Large intestine (tissue), 3 donors: Measurements from ENCODE around the gene ARL15. TPM values are rescaled to one million over a fixed set of nuclear protein-coding genes. Genes with fewer than 3 reads are reported as not detected.

Source experiments
- DNase-seq, 2 donors: peaks; one replicate each; pipeline versions ENCODE4 v3.0.0 to v3.0.0-alpha.2; 2013
- H3K27ac ChIP-seq: one replicate; pipeline ENCODE4 v1.5.1; 2013; ENCODE audit warnings: low read length
- H3K27me3 ChIP-seq: 2 replicates; pipeline ENCODE4 v1.6.1; 2013; ENCODE audit warnings: low read length; ENCODE audit not compliant: control insufficient read depth, insufficient read depth
- H3K36me3 ChIP-seq: 2 replicates; pipeline ENCODE4 v1.6.1; 2013; ENCODE audit warnings: low read length; ENCODE audit not compliant: control insufficient read depth, insufficient read depth
- H3K4me1 ChIP-seq: one replicate; pipeline ENCODE4 v1.6.1; 2013; ENCODE audit warnings: low read length; ENCODE audit not compliant: control insufficient read depth, insufficient read depth
- H3K4me3 ChIP-seq: one replicate; pipeline ENCODE4 v1.5.1; 2013; ENCODE audit warnings: low read length
- H3K9me3 ChIP-seq: one replicate; pipeline ENCODE4 v1.6.1; 2013; ENCODE audit warnings: mild to moderate bottlenecking, low read depth, low read length, moderate library complexity; ENCODE audit not compliant: control insufficient read depth
- WGBS: methylation state at CpG from one replicate; pipeline ENCODE4 v1.1.5; 2013; ENCODE audit warnings: low lambda C conversion rate; ENCODE audit not compliant: insufficient coverage; 5-methylcytosine and 5-hydroxymethylcytosine counted together
- polyA plus RNA-seq: library from polyadenylated mRNA; unstranded; fragments of 120-200 nt; gene quantifications from one replicate; pipeline ENCODE4 v1.2.1, GENCODE V29; 2013

Gene ARL15
- polyA plus RNA-seq, 1 donor, result 41.5 TPM

DNA sequence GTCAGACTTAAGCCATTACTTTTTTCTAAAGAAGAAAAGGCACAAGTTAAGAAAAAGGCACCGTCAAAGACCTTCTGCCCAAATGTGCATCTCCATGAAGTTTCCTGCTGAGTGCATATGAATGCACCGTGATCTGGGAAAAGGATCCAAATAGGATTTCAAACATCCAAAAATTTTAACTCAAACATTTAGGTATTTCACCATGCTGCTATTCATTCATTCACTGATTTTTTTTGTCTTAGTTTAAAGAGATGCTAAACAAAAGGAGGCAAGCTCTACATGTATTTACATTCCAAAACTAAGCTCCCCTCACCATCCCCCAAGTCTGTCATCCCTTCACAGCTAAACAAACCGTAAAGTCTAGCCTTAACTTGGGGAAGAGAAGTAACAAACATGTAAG is 291.9 kb downstream of the ARL15 start:
- Histone ChIP-seq H3K4me1 (peaks cover 7% of the 10 kb centered on the region), H3K27ac (no peak overlapping the region), H3K27me3 (no peaks in the 10 kb centered on the region), H3K9me3 (peaks cover 3% of the 10 kb centered on the region), H3K4me3 (no peak overlapping the region), H3K36me3 (no peaks in the 10 kb centered on the region)
- no peak for DNase-seq
- WGBS, result no CpG with 5 or more reads among the region's 3 CpGs

DNA sequence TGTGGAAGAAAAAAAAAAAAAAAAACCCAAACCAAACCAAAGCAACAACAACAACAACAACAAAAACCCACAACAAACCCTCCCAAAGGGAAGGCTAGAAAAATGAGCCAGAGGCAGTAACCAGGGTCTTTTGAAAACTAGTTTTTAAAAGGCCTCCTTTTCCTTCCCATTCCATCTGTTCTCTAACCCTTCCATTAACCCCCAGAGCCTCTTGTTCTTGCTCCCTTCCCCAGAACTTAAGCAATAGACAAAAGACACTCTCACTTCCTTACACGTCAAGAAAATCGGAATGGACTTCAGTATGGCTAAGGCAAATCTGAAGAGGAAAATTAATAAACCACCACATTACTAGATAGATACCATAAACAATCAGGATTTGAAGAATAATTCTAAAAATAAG is 292.8 kb downstream of the ARL15 start:
- Histone ChIP-seq H3K9me3 (peaks cover 3% of the 10 kb centered on the region), H3K27me3 (no peaks in the 10 kb centered on the region), H3K27ac (no peak overlapping the region), H3K4me3 (no peak overlapping the region), H3K4me1 (peaks cover 3% of the 10 kb centered on the region), H3K36me3 (no peaks in the 10 kb centered on the region)
- DNase-seq, result no peak
- 87% methylated on average over 2 of the region's 2 CpGs for WGBS

GRCh38 chr5:54013556-54014194 is 296.7 kb downstream of the ARL15 start:
- no peak for DNase-seq
- H3K27me3 ChIP-seq, result no peaks in the 10 kb centered on the region

DNA sequence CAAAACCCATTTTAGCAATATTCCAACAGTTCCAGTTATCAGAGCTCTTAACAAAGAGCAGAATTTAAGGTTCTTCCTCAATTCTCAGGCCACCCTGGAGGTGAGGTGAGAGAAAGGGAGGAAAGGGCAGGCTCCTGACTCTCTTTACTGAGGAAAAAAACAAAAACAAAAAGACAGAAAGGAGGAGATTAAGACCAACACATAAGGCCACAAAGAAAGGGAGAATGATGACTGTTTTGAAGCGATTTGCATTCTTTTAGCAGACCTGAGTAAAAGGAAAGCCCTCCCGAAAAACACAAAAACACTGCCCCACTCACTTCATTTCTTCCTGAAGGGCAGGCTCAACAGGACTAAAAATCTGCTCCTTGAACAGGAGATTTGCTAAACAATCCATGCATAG is 300.5 kb downstream of the ARL15 start:
- H3K36me3 ChIP-seq, result no peaks in the 10 kb centered on the region
- no peaks in the 10 kb centered on the region for H3K4me1 ChIP-seq
- 75% methylated on average over 2 of the region's 2 CpGs for WGBS
- H3K9me3 ChIP-seq, result peaks cover 3% of the 10 kb centered on the region
- no peaks in the 10 kb centered on the region for H3K27me3 ChIP-seq
- no peak overlapping the region for H3K27ac ChIP-seq
- no peak for DNase-seq
- no peak overlapping the region for H3K4me3 ChIP-seq

More at GRCh38 chr5:54013556-54014194, 296.7 kb downstream of the ARL15 start:
- Histone ChIP-seq H3K36me3 (no peaks in the 10 kb centered on the region), H3K27ac (no peak overlapping the region), H3K4me1 (no peaks in the 10 kb centered on the region), H3K9me3 (peaks cover 3% of the 10 kb centered on the region), H3K4me3 (no peak overlapping the region)

DNA sequence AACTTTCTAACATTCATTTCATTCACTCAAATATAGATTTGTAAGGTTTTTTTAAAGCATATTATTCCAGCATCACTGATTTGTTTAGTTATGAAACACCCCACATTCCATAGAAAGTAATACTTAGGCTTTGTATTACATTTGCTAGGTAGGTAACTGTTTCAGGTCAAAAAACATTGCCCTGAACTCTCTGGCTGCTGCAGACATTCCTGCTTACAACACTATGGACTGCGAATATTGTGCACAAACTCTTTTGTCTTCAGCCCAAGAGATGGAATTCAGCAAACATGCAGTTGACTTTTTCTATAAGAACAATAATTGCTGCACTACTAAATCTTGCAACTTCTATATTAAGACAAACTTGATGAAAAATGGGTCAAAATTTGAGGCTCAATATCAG is 301.0 kb downstream of the ARL15 start:
- Histone ChIP-seq H3K36me3 (no peaks in the 10 kb centered on the region), H3K27me3 (no peaks in the 10 kb centered on the region), H3K9me3 (peaks cover 2% of the 10 kb centered on the region), H3K4me1 (no peaks in the 10 kb centered on the region), H3K27ac (no peak overlapping the region), H3K4me3 (no peak overlapping the region)
- DNase-seq, result no peak
- 0% methylated on average over 1 of the region's 1 CpG for WGBS

DNA sequence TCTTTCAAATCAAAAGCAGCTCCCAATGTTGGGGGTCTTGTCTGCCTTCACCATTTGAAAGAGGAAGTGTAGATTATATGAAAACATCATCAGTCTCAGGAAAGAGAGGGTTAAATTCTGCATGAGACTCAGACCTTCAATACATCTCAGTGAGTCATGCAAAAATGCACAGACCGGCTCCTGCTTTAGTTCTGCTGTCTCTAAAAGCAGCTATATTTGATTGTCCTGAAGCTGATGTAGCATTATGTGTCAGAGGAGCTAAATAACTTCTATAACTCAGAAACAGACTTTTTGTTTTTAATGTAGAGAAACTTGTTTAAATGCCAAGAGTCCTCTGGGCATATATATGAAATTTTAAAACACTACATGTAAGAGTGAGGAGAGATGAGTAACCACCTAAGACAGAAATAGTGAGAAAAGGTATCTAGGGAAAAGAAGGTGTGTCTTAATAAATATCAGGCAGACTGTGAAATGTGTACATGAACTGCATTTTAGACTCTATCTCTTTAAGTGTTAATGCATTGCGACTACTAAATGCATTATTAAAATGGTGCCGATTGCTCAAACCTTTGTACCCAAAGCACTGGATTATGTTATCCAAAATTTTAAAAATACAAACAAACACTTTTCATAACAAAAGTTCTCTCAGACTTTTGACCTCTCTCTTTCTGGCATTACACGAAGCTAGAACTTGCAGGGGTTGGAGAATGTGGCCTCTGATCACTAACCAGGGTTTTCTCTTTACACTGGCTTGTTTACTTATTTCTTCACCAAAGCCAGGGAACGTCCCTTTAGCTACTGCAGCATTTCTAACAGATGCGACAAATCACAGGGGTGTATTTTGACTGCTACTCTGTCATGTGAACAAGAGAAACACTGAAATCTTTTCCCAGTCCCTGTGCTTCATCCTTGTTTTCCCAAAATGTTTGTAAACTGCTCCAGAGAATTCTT is 302.3 kb downstream of the ARL15 start:
- WGBS, result 32% methylated on average over 3 of the region's 6 CpGs
- H3K27me3 ChIP-seq, result no peaks in the 10 kb centered on the region
- H3K27ac ChIP-seq, result no peak overlapping the region
- H3K9me3 ChIP-seq, result no peaks in the 10 kb centered on the region
- H3K4me1 ChIP-seq, result no peaks in the 10 kb centered on the region
- no peak overlapping the region for H3K4me3 ChIP-seq
- no peaks in the 10 kb centered on the region for H3K36me3 ChIP-seq
- DNase-seq, result peak in 1 of 2 donors; percentile 19

DNA sequence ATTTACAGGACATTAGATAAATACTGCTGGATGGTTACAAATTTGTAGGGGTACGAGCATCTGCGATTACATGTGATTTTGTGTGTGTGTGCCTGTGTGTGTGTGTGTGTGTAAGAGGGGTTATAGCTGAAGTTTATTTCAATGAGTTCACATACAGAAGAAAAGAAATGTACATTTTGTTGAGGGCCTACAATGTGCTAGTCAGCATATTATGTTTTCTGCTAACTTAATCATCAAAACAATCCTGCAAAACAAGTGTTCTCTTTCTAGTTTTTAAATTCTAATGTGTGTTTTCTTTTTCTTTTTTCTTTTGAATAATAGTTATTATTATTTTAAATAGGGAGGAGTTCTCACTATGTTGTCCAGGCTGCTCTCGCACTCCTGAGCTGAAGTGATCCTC is 305.7 kb downstream of the ARL15 start:
- Histone ChIP-seq H3K36me3 (no peaks in the 10 kb centered on the region), H3K27me3 (no peaks in the 10 kb centered on the region), H3K4me1 (no peaks in the 10 kb centered on the region), H3K9me3 (no peaks in the 10 kb centered on the region), H3K4me3 (no peak overlapping the region), H3K27ac (no peak overlapping the region)
- WGBS, result no CpG with 5 or more reads among the region's 3 CpGs
- DNase-seq, result no peak

- H3K36me3 ChIP-seq, result no peaks in the 10 kb centered on the region
- DNase-seq, result no peak
- H3K9me3 ChIP-seq, result no peaks in the 10 kb centered on the region
- H3K27ac ChIP-seq, result no peak overlapping the region
- H3K27me3 ChIP-seq, result no peaks in the 10 kb centered on the region
- no peaks in the 10 kb centered on the region for H3K4me1 ChIP-seq
- H3K4me3 ChIP-seq, result no peak overlapping the region
- WGBS, result 80% methylated on average over 1 of the region's 1 CpG
These were observed 307.6 kb downstream of the ARL15 start for GRCh38 chr5:54002779-54003178.

GRCh38 chr5:54001976-54002775 is 308.2 kb downstream of the ARL15 start:
- 94% methylated on average over 3 of the region's 5 CpGs for WGBS
- no peak overlapping the region for H3K27ac ChIP-seq
- no peaks in the 10 kb centered on the region for H3K36me3 ChIP-seq
- DNase-seq, result no peak
- no peaks in the 10 kb centered on the region for H3K9me3 ChIP-seq
- no peaks in the 10 kb centered on the region for H3K4me1 ChIP-seq
- no peaks in the 10 kb centered on the region for H3K27me3 ChIP-seq
- H3K4me3 ChIP-seq, result no peak overlapping the region

GRCh38 chr5:54000011-54000410 is 310.4 kb downstream of the ARL15 start:
- Histone ChIP-seq H3K4me1 (no peaks in the 10 kb centered on the region), H3K4me3 (no peak overlapping the region), H3K9me3 (no peaks in the 10 kb centered on the region), H3K36me3 (no peaks in the 10 kb centered on the region), H3K27ac (no peak overlapping the region), H3K27me3 (no peaks in the 10 kb centered on the region)
- 90% methylated on average over 2 of the region's 2 CpGs for WGBS
- DNase-seq, result no peak
